MM.1S (cell line): Measurements from ENCODE around the gene OR2K2.

Experiments used
- CTCF ChIP-seq: fragments of 300-600 bp; sonication (generic); IDR thresholded peaks from 2 replicates; pipeline ENCODE4 v1.5.1; 2016; ENCODE audit warnings: antibody characterized with exemption, low read length, mixed read lengths
- EZH2phosphoT487 ChIP-seq: fragments of 300-600 bp; sonication (generic); IDR thresholded peaks from 2 replicates; pipeline ENCODE4 v1.6.1; 2018; ENCODE audit warnings: antibody characterized with exemption, low read length

GRCh38 chr9:111330124-111330523, at the start of gene OR2K2:
- TF ChIP-seq CTCF (no peak), EZH2phosphoT487 (no peak)
